Dedifferentiated amniotic fluid mesenchymal stem cell (primary cell): ENCODE data around the gene PKM.

Experiments
- DNase-seq: peaks from one replicate; pipeline ENCODE4 v3.0.0-alpha.2; 2016; ENCODE audit errors: extremely low spot score

Gene PKM

GRCh38 chr15:72235298-72235697, 4.3 kb upstream of the PKM start:
- no peak for DNase-seq

GRCh38 chr15:72233769-72234168, 2.8 kb upstream of the PKM start:
- no peak for DNase-seq

GRCh38 chr15:72231833-72232478, 966 bp upstream of the PKM start:
- DNase-seq: peak; percentile 70

GRCh38 chr15:72230197-72231065, 559 bp downstream of the PKM start:
- peak; percentile 87 for DNase-seq

GRCh38 chr15:72229947-72230196, 1.1 kb downstream of the PKM start:
- DNase-seq: no peak

GRCh38 chr15:72229076-72229946, 1.7 kb downstream of the PKM start:
- DNase-seq: peak; percentile 29

GRCh38 chr15:72227720-72228119, 3.3 kb downstream of the PKM start:
- DNase-seq: no peak

GRCh38 chr15:72227192-72227586, 3.8 kb downstream of the PKM start:
- DNase-seq: peak; percentile 49

GRCh38 chr15:72223278-72223677, 7.7 kb downstream of the PKM start:
- no peak for DNase-seq

GRCh38 chr15:72222393-72222792, 8.6 kb downstream of the PKM start:
- peak; percentile 67 for DNase-seq

- DNase-seq: no peak
Measured at GRCh38 chr15:72220687-72221086, 10.3 kb downstream of the PKM start.

- no peak for DNase-seq
Measured at GRCh38 chr15:72217216-72217615, 13.8 kb downstream of the PKM start.

GRCh38 chr15:72216079-72216478, 14.9 kb downstream of the PKM start:
- no peak for DNase-seq

GRCh38 chr15:72207558-72208085, 23.4 kb downstream of the PKM start:
- no peak for DNase-seq

- DNase-seq: no peak
Measured at GRCh38 chr15:72206677-72207000, 24.4 kb downstream of the PKM start.

- no peak for DNase-seq
Measured at GRCh38 chr15:72205896-72206676, 24.9 kb downstream of the PKM start.

GRCh38 chr15:72205273-72205672, 25.7 kb downstream of the PKM start:
- DNase-seq: no peak

GRCh38 chr15:72203507-72203837, 27.5 kb downstream of the PKM start:
- peak; percentile 88 for DNase-seq

- no peak for DNase-seq
Measured at GRCh38 chr15:72202801-72203506, 28.0 kb downstream of the PKM start.

GRCh38 chr15:72202302-72202701, 28.7 kb downstream of the PKM start:
- no peak for DNase-seq

GRCh38 chr15:72201391-72201921, 29.5 kb downstream of the PKM start:
- DNase-seq: no peak
